HUES48 (cell line): Measurements from ENCODE around the gene PHLPP2.
"Not testable (repeated sequence)": the region's sequence is repeated elsewhere in the genome, so short reads cannot be mapped to it uniquely, and the experiment has no call there.

Experiments used
- H3K27ac ChIP-seq: one replicate; pipeline ENCODE4 v1.7.0; 2013; ENCODE audit warnings: low read depth, low read length, inconsistent platforms
- H3K27me3 ChIP-seq: 2 replicates; pipeline ENCODE4 v1.6.1; 2013; ENCODE audit warnings: mild to moderate bottlenecking, low read length; ENCODE audit not compliant: control insufficient read depth, insufficient read depth
- H3K36me3 ChIP-seq: 2 replicates; pipeline ENCODE4 v1.6.1; 2013; ENCODE audit warnings: low read length; ENCODE audit not compliant: control insufficient read depth, insufficient read depth
- H3K4me1 ChIP-seq: 2 replicates; pipeline ENCODE4 v1.6.1; 2013; ENCODE audit warnings: mild to moderate bottlenecking, low read length; ENCODE audit not compliant: control insufficient read depth, insufficient read depth
- H3K4me3 ChIP-seq: 2 replicates; pipeline ENCODE4 v1.5.1; 2013; ENCODE audit warnings: mild to moderate bottlenecking, low read depth, low read length
- H3K9ac ChIP-seq: 2 replicates; pipeline ENCODE4 v1.6.1; 2013; ENCODE audit warnings: mild to moderate bottlenecking, low read depth, low read length, moderate library complexity
- H3K9me3 ChIP-seq: 2 replicates; pipeline ENCODE4 v1.6.1; 2013; ENCODE audit warnings: low read length; ENCODE audit not compliant: control insufficient read depth, insufficient read depth

The PHLPP2 gene

DNA sequence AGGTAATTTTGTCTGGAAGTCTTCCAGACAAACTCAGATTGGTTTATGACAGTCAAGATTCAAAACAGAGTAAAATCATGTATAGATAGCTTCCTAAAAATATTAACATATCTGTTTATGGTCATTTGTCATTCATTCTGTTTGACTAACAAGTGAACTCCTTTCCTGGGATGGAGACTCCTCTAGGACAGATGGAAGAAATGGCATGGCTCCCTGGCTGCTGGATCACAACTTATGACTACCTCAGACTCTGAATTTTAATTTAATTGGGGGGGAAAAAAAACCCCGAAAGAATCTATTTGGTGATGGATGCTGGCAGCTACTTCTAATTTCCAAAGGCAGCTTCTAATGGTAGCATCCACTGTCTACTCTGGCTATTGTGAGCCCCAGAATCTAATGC lies 34.6 kb downstream of the PHLPP2 start:
- Histone ChIP-seq H3K9me3 (no peaks in the 10 kb centered on the region), H3K27ac (no peak overlapping the region), H3K36me3 (peaks cover 51% of the 10 kb centered on the region), H3K9ac (no peak overlapping the region), H3K27me3 (no peaks in the 10 kb centered on the region), H3K4me1 (no peaks in the 10 kb centered on the region), H3K4me3 (no peak overlapping the region)

DNA sequence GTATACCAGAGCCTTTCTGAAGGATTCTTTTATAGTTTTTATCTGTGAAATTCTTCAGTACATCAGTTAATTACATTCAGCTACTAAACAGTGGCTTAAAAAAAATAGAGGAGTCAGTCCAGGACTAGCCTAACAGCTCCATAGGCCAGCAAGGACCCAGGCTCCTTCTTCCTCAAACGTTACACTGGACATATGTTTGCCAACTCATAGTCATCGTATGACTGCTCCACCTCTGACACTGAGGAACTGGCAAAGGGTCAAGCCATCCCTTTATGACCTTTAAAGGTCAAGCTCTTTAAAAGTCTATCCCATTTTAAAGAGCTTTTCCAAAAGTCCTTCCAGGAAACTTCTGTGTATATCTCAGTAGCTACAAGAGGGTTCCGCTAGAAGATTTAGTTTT lies 36.6 kb downstream of the PHLPP2 start:
- H3K9ac ChIP-seq: no peak overlapping the region
- peaks cover 64% of the 10 kb centered on the region for H3K36me3 ChIP-seq
- H3K27me3 ChIP-seq: no peaks in the 10 kb centered on the region
- H3K4me1 ChIP-seq: no peaks in the 10 kb centered on the region
- no peaks in the 10 kb centered on the region for H3K9me3 ChIP-seq
- H3K27ac ChIP-seq: no peak overlapping the region
- no peak overlapping the region for H3K4me3 ChIP-seq

DNA sequence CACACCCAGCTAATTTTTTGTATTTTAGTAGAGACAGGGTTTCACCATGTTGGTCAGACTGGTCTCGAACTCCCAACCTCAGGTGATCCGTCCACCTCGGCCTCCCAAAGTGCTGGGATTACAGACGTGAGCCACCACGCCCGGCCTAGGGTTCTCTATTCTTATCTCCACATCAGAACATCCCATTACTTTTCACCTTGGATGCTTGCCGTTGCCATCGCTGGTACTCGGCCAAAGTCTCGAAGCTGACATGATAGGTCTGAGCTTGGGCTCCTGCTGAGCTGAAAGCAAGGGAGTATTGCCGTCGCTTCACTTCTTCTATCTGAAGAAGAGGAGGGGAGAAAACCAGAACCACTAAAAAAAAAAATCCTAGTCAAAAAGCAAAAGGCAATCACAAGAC lies 40.2 kb downstream of the PHLPP2 start:
- H3K9me3 ChIP-seq, H3K4me3 ChIP-seq, H3K27ac ChIP-seq, H3K9ac ChIP-seq, H3K27me3 ChIP-seq, H3K4me1 ChIP-seq: not testable (repeated sequence)
- peaks cover 77% of the 10 kb centered on the region for H3K36me3 ChIP-seq

DNA sequence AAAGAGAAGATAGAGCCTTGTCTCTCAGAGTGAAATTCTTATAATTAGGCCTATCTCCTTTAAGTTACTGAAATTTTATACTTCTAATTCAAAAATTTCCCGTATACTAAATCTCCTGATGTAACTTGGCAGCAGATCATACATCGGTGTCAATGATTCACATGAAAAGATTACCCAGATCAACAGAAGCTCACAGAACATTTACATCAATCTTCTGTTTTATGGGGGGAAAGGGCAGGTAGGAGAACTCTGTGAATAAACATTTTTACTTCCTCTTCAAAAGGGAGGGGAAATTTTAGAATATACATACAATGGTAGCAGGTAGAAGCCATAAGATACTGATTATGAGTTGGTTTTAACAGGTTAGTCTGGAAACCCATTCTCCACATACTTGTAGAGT lies 43.1 kb downstream of the PHLPP2 start:
- Histone ChIP-seq H3K4me3 (no peak overlapping the region), H3K36me3 (peaks cover 82% of the 10 kb centered on the region)

DNA sequence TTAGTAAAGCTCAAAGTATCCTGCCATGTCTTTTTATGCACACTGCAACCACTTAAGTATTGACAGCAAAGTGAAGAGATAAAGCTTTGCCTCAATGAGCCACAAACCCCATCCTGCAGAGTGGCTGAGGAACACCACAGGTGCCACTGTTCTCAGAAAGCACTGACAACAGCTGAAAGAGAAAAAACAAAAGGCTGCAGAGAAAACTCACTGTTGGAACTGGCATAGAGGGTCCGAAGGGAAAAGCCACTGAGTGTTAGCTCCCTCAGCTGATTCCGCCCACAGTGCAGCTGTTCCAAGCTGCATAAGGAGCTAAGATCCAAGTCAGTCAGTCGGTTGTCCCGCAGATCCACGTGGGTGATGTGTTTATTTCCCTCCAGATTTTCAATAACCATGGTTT lies 48.3 kb downstream of the PHLPP2 start:
- H3K4me3 ChIP-seq: no peak overlapping the region
- no peaks in the 10 kb centered on the region for H3K9me3 ChIP-seq
- no peak overlapping the region for H3K27ac ChIP-seq
- H3K9ac ChIP-seq: no peak overlapping the region
- H3K27me3 ChIP-seq: no peaks in the 10 kb centered on the region
- no peaks in the 10 kb centered on the region for H3K4me1 ChIP-seq
- H3K36me3 ChIP-seq: peaks cover 96% of the 10 kb centered on the region

More for the DNA sequence above, 43.1 kb downstream of the PHLPP2 start:
- Histone ChIP-seq H3K27ac (no peak overlapping the region), H3K9ac (no peak overlapping the region), H3K9me3 (no peaks in the 10 kb centered on the region), H3K27me3 (no peaks in the 10 kb centered on the region), H3K4me1 (no peaks in the 10 kb centered on the region)

DNA sequence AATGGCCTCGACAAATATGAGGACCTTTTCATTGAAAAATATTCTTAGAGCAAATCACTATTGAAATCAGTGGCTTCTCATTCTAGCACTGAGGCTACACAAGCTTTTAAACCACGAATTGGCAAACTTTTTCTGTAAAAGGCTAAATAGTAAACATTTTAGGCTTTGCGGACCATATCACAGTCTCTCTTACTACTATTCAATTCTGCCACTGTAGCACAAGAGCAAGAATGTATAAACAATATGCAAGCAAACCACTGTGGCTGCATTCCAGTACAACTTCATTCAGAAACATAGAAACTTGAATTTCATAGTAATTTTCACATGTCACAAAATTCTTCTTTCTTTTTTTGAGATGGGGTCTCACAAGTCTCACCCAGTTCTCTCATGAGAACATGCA lies 49.1 kb downstream of the PHLPP2 start:
- Histone ChIP-seq H3K9me3 (no peaks in the 10 kb centered on the region), H3K27ac (no peak overlapping the region), H3K36me3 (peaks cover 96% of the 10 kb centered on the region), H3K9ac (no peak overlapping the region), H3K27me3 (no peaks in the 10 kb centered on the region), H3K4me3 (no peak overlapping the region), H3K4me1 (no peaks in the 10 kb centered on the region)

DNA sequence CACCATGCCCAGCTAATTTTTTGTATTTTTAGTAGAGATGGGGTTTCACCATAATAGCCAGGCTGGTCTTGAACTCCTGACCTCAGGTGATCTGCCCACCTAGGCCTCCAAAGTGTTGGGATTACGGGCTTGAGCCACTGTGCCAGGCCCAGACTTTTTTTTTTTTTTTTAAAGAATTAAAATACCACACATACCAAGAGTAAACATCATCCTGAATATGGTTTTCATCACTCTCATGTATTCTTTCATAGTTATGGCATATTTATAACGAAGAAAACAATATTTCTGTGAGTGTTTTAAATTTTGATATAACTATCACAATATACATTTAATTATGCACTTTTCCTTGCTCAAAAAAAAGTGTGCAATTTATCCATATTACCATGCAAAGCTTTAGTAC lies 50.3 kb downstream of the PHLPP2 start:
- peaks cover 98% of the 10 kb centered on the region for H3K36me3 ChIP-seq
- no peaks in the 10 kb centered on the region for H3K4me1 ChIP-seq
- H3K9me3 ChIP-seq: no peaks in the 10 kb centered on the region
- H3K9ac ChIP-seq: no peak overlapping the region
- H3K4me3 ChIP-seq: no peak overlapping the region
- H3K27ac ChIP-seq: no peak overlapping the region
- H3K27me3 ChIP-seq: no peaks in the 10 kb centered on the region

DNA sequence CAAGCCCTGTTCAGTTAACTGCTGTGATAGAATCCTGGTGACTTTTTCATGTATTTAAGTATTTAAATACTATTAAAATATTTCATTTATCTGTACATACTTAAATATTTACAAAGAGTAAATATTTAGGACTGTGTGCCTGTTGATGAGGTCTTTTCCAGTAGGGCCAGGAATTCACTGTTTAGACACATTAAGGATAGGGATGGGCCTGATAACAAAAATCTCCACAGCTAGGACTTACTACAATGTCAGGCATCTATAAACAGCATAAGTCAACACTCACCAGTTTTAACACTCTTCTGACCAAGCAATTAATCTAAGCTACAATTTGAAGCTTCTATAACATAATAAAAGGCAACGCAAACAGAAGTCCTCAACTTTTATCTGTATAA lies 50.9 kb downstream of the PHLPP2 start:
- Histone ChIP-seq H3K9ac (no peak overlapping the region), H3K27me3 (no peaks in the 10 kb centered on the region), H3K27ac (no peak overlapping the region), H3K36me3 (peaks cover 98% of the 10 kb centered on the region), H3K9me3 (no peaks in the 10 kb centered on the region), H3K4me3 (no peak overlapping the region), H3K4me1 (no peaks in the 10 kb centered on the region)

DNA sequence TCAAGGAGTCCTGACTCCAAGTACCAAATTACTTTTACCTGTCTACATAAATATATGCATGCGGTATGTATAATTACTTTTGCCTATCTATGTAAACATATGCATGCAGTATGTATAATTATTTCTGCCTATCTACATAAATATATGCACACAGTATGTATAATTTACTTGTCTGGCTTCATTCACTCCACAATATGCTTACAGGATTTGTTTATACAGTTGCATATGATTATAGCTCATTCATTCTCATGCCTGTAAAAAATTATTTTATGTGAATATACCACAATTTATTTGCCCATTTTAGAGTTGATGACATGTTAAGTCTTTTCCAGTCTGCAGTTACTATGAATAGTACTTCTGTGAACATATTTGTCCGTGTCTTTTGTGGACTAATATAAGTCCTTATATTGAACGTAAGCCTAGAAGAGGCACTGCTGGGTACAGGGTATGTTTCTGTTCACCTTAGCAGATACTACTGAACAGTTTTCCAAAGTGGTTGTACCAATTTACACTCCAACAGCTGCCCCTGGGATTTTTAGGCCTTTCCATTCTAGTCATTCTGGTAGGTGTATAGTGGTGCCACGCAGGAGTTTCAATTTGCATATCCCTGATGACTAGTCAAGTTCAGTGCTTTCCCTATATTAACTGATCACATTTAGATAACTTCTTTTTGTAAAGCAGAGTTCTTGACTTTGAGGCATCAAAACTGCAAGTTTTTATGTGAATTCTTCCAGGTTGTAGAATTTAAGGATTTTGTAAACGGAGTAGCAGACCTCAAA lies 51.5 kb downstream of the PHLPP2 start:
- H3K27ac ChIP-seq: no peak overlapping the region
- H3K4me3 ChIP-seq: no peak overlapping the region
- peaks cover 94% of the 10 kb centered on the region for H3K36me3 ChIP-seq
- H3K27me3 ChIP-seq: no peaks in the 10 kb centered on the region
- no peaks in the 10 kb centered on the region for H3K9me3 ChIP-seq
- no peaks in the 10 kb centered on the region for H3K4me1 ChIP-seq
- no peak overlapping the region for H3K9ac ChIP-seq

DNA sequence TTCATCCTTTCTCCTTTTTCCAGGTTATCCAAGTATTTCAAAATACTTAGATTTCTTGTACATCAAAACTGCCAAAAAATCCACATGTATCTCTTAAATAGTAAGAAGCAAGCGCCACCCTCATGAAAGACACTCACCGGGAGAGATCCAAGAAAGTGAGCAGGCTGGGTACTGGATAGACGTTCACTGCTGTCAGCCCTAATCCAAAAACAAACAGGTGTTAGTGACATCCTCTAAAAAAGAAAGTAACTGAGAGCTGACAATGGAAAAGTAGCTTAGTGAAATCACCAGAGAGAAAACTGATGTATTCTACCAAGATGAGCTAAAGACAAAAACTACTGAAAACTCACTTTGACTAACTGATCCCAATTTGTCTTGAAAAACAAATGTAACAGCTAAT lies 52.4 kb downstream of the PHLPP2 start:
- no peak overlapping the region for H3K4me3 ChIP-seq

DNA sequence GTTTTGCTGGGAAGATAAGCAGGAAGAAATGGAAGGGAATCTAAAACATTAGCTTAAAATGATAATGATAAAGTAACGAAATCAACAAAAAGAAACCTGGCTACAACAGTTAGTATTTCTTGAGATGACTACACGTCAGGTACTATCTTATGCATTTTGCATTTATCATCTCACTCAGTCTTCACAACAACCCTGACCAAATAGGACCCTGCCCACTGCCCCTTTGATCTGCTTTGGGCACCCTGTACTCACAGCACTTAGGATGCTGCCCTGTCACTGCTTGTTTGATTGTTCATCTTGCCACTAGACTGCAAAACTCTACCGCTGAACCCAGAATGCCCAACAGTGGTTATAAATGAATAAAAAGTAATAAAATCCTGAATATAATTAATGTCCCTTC lies 53.3 kb downstream of the PHLPP2 start:
- no peaks in the 10 kb centered on the region for H3K9me3 ChIP-seq
- H3K27me3 ChIP-seq: no peaks in the 10 kb centered on the region
- peaks cover 94% of the 10 kb centered on the region for H3K36me3 ChIP-seq
- H3K4me3 ChIP-seq: no peak overlapping the region
- H3K9ac ChIP-seq: no peak overlapping the region
- no peak overlapping the region for H3K27ac ChIP-seq
- H3K4me1 ChIP-seq: no peaks in the 10 kb centered on the region

More for the DNA sequence above, 52.4 kb downstream of the PHLPP2 start:
- Histone ChIP-seq H3K9ac (no peak overlapping the region), H3K9me3 (no peaks in the 10 kb centered on the region), H3K36me3 (peaks cover 94% of the 10 kb centered on the region), H3K27ac (no peak overlapping the region), H3K27me3 (no peaks in the 10 kb centered on the region), H3K4me1 (no peaks in the 10 kb centered on the region)
